H9 (cell line): ENCODE data around the gene SETD7. TPM values are rescaled to one million over a fixed set of nuclear protein-coding genes. Genes with fewer than 3 reads are reported as not detected.

Experiments used
- DNase-seq: peaks from one replicate; pipeline ENCODE4 v3.0.0-alpha.2; 2017
- H2AFZ ChIP-seq: one replicate; pipeline ENCODE4 v1.6.1; 2013; ENCODE audit warnings: mild to moderate bottlenecking, low read length, control low read depth, moderate library complexity
- H2AK5ac ChIP-seq: 2 replicates; pipeline ENCODE4 v1.6.1; 2013; ENCODE audit warnings: low read length, control low read depth, mixed read lengths; ENCODE audit not compliant: insufficient read length
- H2BK120ac ChIP-seq: one replicate; pipeline ENCODE4 v1.6.1; 2013; ENCODE audit warnings: low read depth, mild to moderate bottlenecking, low read length, control low read depth, inconsistent platforms; ENCODE audit not compliant: poor library complexity, severe bottlenecking
- H2BK12ac ChIP-seq: 2 replicates; pipeline ENCODE4 v1.6.1; 2013; ENCODE audit warnings: low read length, control low read depth, mixed read lengths, low read depth; ENCODE audit not compliant: insufficient read length
- H2BK15ac ChIP-seq: 2 replicates; pipeline ENCODE4 v1.6.1; 2013; ENCODE audit warnings: low read depth, low read length, control low read depth
- H2BK20ac ChIP-seq: one replicate; pipeline ENCODE4 v1.6.1; 2013; ENCODE audit warnings: low read depth, mild to moderate bottlenecking, low read length, control low read depth, inconsistent platforms; ENCODE audit not compliant: poor library complexity, severe bottlenecking
- H2BK5ac ChIP-seq: 2 replicates; pipeline ENCODE4 v1.6.1; 2013; ENCODE audit warnings: low read length, control low read depth, mixed read lengths; ENCODE audit not compliant: insufficient read length
- H3K14ac ChIP-seq: 2 replicates; pipeline ENCODE4 v1.6.1; 2013; ENCODE audit warnings: low read length, control low read depth; ENCODE audit not compliant: insufficient read depth
- H3K18ac ChIP-seq: 2 replicates; pipeline ENCODE4 v1.6.1; 2013; ENCODE audit warnings: low read depth, mild to moderate bottlenecking, mixed read lengths, low read length, control low read depth; ENCODE audit not compliant: insufficient read length
- H3K23ac ChIP-seq: 2 replicates; pipeline ENCODE4 v1.6.1; 2013; ENCODE audit warnings: low read length, control low read depth, mixed read lengths, low read depth; ENCODE audit not compliant: insufficient read length
- H3K23me2 ChIP-seq: 2 replicates; pipeline ENCODE4 v1.6.1; 2013; ENCODE audit warnings: low read depth, mild to moderate bottlenecking, mixed read lengths, low read length, control low read depth; ENCODE audit not compliant: insufficient read length, poor library complexity, severe bottlenecking
- H3K27ac ChIP-seq: 2 replicates; pipeline ENCODE4 v1.5.1; 2013; ENCODE audit warnings: low read length, control low read depth, mixed read lengths, low read depth; ENCODE audit not compliant: insufficient read length
- H3K27me3 ChIP-seq: 2 replicates; pipeline ENCODE4 v1.6.1; 2013; ENCODE audit warnings: low read length, control low read depth, inconsistent platforms; ENCODE audit not compliant: insufficient read depth
- H3K4ac ChIP-seq: 2 replicates; pipeline ENCODE4 v1.6.1; 2013; ENCODE audit warnings: low read depth, mild to moderate bottlenecking, control low read depth, inconsistent platforms, low read length, moderate library complexity
- H3K4me1 ChIP-seq: 2 replicates; pipeline ENCODE4 v1.6.1; 2013; ENCODE audit warnings: low read length, control low read depth, inconsistent platforms; ENCODE audit not compliant: insufficient read depth
- H3K4me2 ChIP-seq: 2 replicates; pipeline ENCODE4 v1.6.1; 2013; ENCODE audit warnings: low read length, control low read depth, mixed read lengths; ENCODE audit not compliant: insufficient read length, insufficient read depth
- H3K56ac ChIP-seq: 2 replicates; pipeline ENCODE4 v1.6.1; 2013; ENCODE audit warnings: low read depth, mild to moderate bottlenecking, mixed read lengths, low read length, control low read depth; ENCODE audit not compliant: insufficient read length
- H3K79me1 ChIP-seq: 2 replicates; pipeline ENCODE4 v1.6.1; 2013; ENCODE audit warnings: low read depth, mild to moderate bottlenecking, moderate library complexity, low read length, control low read depth, inconsistent platforms; ENCODE audit not compliant: insufficient read depth, poor library complexity, severe bottlenecking
- H3K79me2 ChIP-seq: 2 replicates; pipeline ENCODE4 v1.6.1; 2013; ENCODE audit warnings: low read length, control low read depth, inconsistent platforms; ENCODE audit not compliant: insufficient read depth
- H3K9ac ChIP-seq: 2 replicates; pipeline ENCODE4 v1.6.1; 2013; ENCODE audit warnings: low read length, control low read depth, mixed read lengths; ENCODE audit not compliant: insufficient read length; ENCODE audit errors: extremely low read depth
- H3K9me3 ChIP-seq: one replicate; pipeline ENCODE4 v1.6.1; 2013; ENCODE audit warnings: low read depth, low read length, inconsistent platforms; ENCODE audit not compliant: control insufficient read depth
- H3T11ph ChIP-seq: one replicate; pipeline ENCODE4 v1.6.1; 2013; ENCODE audit warnings: mild to moderate bottlenecking, low read length, control low read depth, inconsistent platforms
- H4K20me1 ChIP-seq: one replicate; pipeline ENCODE4 v1.6.1; 2013; ENCODE audit not compliant: control insufficient read depth, insufficient read length, insufficient read depth
- H4K5ac ChIP-seq: 2 replicates; pipeline ENCODE4 v1.6.1; 2013; ENCODE audit warnings: low read depth, mild to moderate bottlenecking, mixed read lengths, low read length, control low read depth; ENCODE audit not compliant: insufficient read length
- H4K8ac ChIP-seq: replicated peaks from 2 replicates; pipeline ENCODE4 v1.6.1; 2013; ENCODE audit warnings: low read length, control low read depth, mixed read lengths, low read depth; ENCODE audit not compliant: insufficient read length
- H4K91ac ChIP-seq: 2 replicates; pipeline ENCODE4 v1.6.1; 2013; ENCODE audit warnings: low read depth, mild to moderate bottlenecking, moderate library complexity, mixed read lengths, low read length, control low read depth; ENCODE audit not compliant: insufficient read length
- H3K27ac Mint-ChIP-seq, 3 experiments: 2 replicates in 2 of 3; 3 replicates in 1 of 3; pipeline ENCODE4 v1.8.0; 2020 to 2021; ENCODE audit warnings: mixed read lengths in 3 of 3, mild to moderate bottlenecking in 1 of 3, moderate library complexity in 1 of 3
- H3K27me3 Mint-ChIP-seq: 2 replicates; pipeline ENCODE4 v1.8.0; 2021; ENCODE audit warnings: low read depth, mild to moderate bottlenecking, moderate library complexity, mixed read lengths
- H3K36me3 Mint-ChIP-seq, 3 experiments: 2 replicates in 2 of 3; 3 replicates in 1 of 3; pipeline ENCODE4 v1.8.0; 2020 to 2021; ENCODE audit warnings: low read depth in 3 of 3, mixed read lengths in 3 of 3; ENCODE audit not compliant: insufficient read depth in 1 of 3
- H3K4me1 Mint-ChIP-seq, 2 experiments: 2 replicates each; pipeline ENCODE4 v1.8.0; 2020; ENCODE audit warnings: mixed read lengths in 2 of 2
- H3K4me3 Mint-ChIP-seq, 2 experiments: 2 replicates in 1 of 2; 3 replicates in 1 of 2; pipeline ENCODE4 v1.8.0; 2020 to 2021; ENCODE audit warnings: mild to moderate bottlenecking in 2 of 2, mixed read lengths in 2 of 2, moderate library complexity in 1 of 2
- H3K9me3 Mint-ChIP-seq, 2 experiments: 2 replicates in 1 of 2; 3 replicates in 1 of 2; pipeline ENCODE4 v1.8.0; 2020; ENCODE audit warnings: mild to moderate bottlenecking in 2 of 2, mixed read lengths in 2 of 2, moderate library complexity in 1 of 2
- CTCF ChIP-seq: fragments of 200-600 bp; sonication (generic); conservative IDR thresholded peaks from 3 replicates; pipeline ENCODE4 v1.8.0; 2021; ENCODE audit warnings: antibody characterized with exemption, mild to moderate bottlenecking
- WGBS: extraction: QIAGEN DNeasy Blood & Tissue Kit; methylation state at CpG from one replicate; pipeline ENCODE4 v1.1.7; 2013; ENCODE audit warnings: missing lambda C conversion rate, low lambda C conversion rate, mixed read lengths; ENCODE audit not compliant: insufficient read length; ENCODE audit errors: extremely low coverage; 5-methylcytosine and 5-hydroxymethylcytosine counted together
- total RNA-seq: library from RNA; stranded (reverse); gene quantifications from 2 replicates; pipeline ENCODE4 v1.2.1, GENCODE V29; 2021

Gene SETD7
- total RNA-seq, 1 experiment from 2014 or later, result 1.5 TPM

GRCh38 chr4:139525414-139525813 is 30.6 kb downstream of the SETD7 start:
- H3T11ph ChIP-seq, result no peak overlapping the region
- H3K23ac ChIP-seq, result no peak overlapping the region
- H3K14ac ChIP-seq, result no peak overlapping the region
- no peak overlapping the region for H3K4me2 ChIP-seq
- no peaks in the 10 kb centered on the region for H3K79me1 ChIP-seq
- no peaks in the 10 kb centered on the region for H4K20me1 ChIP-seq
- H2AFZ ChIP-seq, result no peak overlapping the region
- no peak overlapping the region for H2BK12ac ChIP-seq
- no peak overlapping the region for H4K91ac ChIP-seq
- TF ChIP-seq CTCF, result no peak
- no peak overlapping the region for H2BK5ac ChIP-seq
- H2BK20ac ChIP-seq, result no peak overlapping the region
- Mint-ChIP-seq H3K4me1 (peaks cover 2 to 5% of the 10 kb centered on the region in 2 experiments; a peak in 3 of 4 replicates), H3K9me3 (no peaks in the 10 kb centered on the region), H3K36me3 (no peaks in the 10 kb centered on the region), H3K27ac (no peak overlapping the region; a peak in 1 of 7 replicates), H3K27me3 (no peaks in the 10 kb centered on the region), H3K4me3 (no peak overlapping the region)
- H3K4me1 ChIP-seq, result no peaks in the 10 kb centered on the region
- WGBS, result no CpG with 5 or more reads among the region's 2 CpGs
- H2BK120ac ChIP-seq, result no peak overlapping the region
- no peak overlapping the region for H4K5ac ChIP-seq
- no peaks in the 10 kb centered on the region for H3K23me2 ChIP-seq
- no peak overlapping the region for H3K27ac ChIP-seq
- H3K79me2 ChIP-seq, result no peaks in the 10 kb centered on the region
- no peak overlapping the region for H3K4ac ChIP-seq
- no peaks in the 10 kb centered on the region for H3K9me3 ChIP-seq
- H3K9ac ChIP-seq, result no peak overlapping the region
- no peak overlapping the region for H3K18ac ChIP-seq
- no peaks in the 10 kb centered on the region for H3K27me3 ChIP-seq
- DNase-seq, result no peak
- H2AK5ac ChIP-seq, result no peak overlapping the region
- H2BK15ac ChIP-seq, result no peak overlapping the region
- no peak overlapping the region for H4K8ac ChIP-seq
- no peak overlapping the region for H3K56ac ChIP-seq
